Stimulated activated CD8-positive, alpha-beta memory T cell treated with anti-CD3 and anti-CD28 coated beads, Interleukin-7, amount 100 ng/mL, for 48 hours (primary cell): ENCODE measurements around the gene COL11A1.
"Not testable (repeated sequence)": the region's sequence is repeated elsewhere in the genome, so short reads cannot be mapped to it uniquely, and the experiment has no call there.

ENCODE experiments used
- DNase-seq, 2 donors: peaks; one replicate each; pipeline ENCODE4 v3.0.0-alpha.2; 2020; ENCODE audit warnings: low read depth in 1 of 2; ENCODE audit errors: extremely low read depth in 1 of 2

Gene COL11A1

GRCh38 chr1:103108376-103109150 lies at the start of gene COL11A1:
COL11A1 (minus strand) TSS chr1:103108522; CDS start chr1:103108178, 344 bp downstream.
- DNase-seq: no peak

- DNase-seq: no peak
Measured at GRCh38 chr1:103156966-103157365, 48.6 kb upstream of the COL11A1 start.

GRCh38 chr1:103146166-103146565 lies 37.8 kb upstream of the COL11A1 start:
- no peak for DNase-seq

- no peak for DNase-seq
Measured at GRCh38 chr1:103145449-103145848, 37.1 kb upstream of the COL11A1 start.

GRCh38 chr1:103144681-103145080 lies 36.4 kb upstream of the COL11A1 start:
- no peak for DNase-seq

- no peak for DNase-seq
Measured at GRCh38 chr1:103142461-103142860, 34.1 kb upstream of the COL11A1 start.

GRCh38 chr1:103129796-103130195 lies 21.5 kb upstream of the COL11A1 start:
- no peak for DNase-seq

- DNase-seq: no peak
Measured at GRCh38 chr1:103129255-103129654, 20.9 kb upstream of the COL11A1 start.

GRCh38 chr1:103128256-103128655 lies 19.9 kb upstream of the COL11A1 start:
- DNase-seq: not testable (repeated sequence)

- no peak for DNase-seq
Measured at GRCh38 chr1:103125219-103125618, 16.9 kb upstream of the COL11A1 start.

- DNase-seq: no peak
Measured at GRCh38 chr1:103122983-103123720, 14.8 kb upstream of the COL11A1 start.

- no peak for DNase-seq
Measured at GRCh38 chr1:103120981-103121380, 12.7 kb upstream of the COL11A1 start.

GRCh38 chr1:103112546-103112945 lies 4.2 kb upstream of the COL11A1 start:
- DNase-seq: no peak

GRCh38 chr1:103111926-103112325 lies 3.6 kb upstream of the COL11A1 start:
- no peak for DNase-seq

- no peak for DNase-seq
Measured at GRCh38 chr1:103110701-103111100, 2.4 kb upstream of the COL11A1 start.

- DNase-seq: no peak
Measured at GRCh38 chr1:103109311-103109920, 1.1 kb upstream of the COL11A1 start.

- no peak for DNase-seq
Measured at GRCh38 chr1:103107741-103108375, 464 bp downstream of the COL11A1 start.

- no peak for DNase-seq
Measured at GRCh38 chr1:103106426-103107341, 1.6 kb downstream of the COL11A1 start.

- no peak for DNase-seq
Measured at GRCh38 chr1:103101399-103101798, 6.9 kb downstream of the COL11A1 start.

- no peak for DNase-seq
Measured at GRCh38 chr1:103089221-103089620, 19.1 kb downstream of the COL11A1 start.
